Hepatocyte (in vitro differentiated cells): ENCODE data around the gene GHRL.

Source experiments
- EZH2 ChIP-seq: fragments of 200-600 bp; sonication (generic); IDR thresholded peaks from 2 replicates; pipeline ENCODE4 v1.6.1; 2016; ENCODE audit warnings: antibody characterized with exemption, mild to moderate bottlenecking, borderline replicate concordance
- TF ChIP-seq, protein P1 (sequence below): fragments of 200-600 bp; sonication (generic); IDR thresholded peaks from 2 replicates; pipeline ENCODE4 v1.5.1; 2016; ENCODE audit warnings: antibody characterized with exemption, mild to moderate bottlenecking; ENCODE audit not compliant: poor library complexity

DNA sequence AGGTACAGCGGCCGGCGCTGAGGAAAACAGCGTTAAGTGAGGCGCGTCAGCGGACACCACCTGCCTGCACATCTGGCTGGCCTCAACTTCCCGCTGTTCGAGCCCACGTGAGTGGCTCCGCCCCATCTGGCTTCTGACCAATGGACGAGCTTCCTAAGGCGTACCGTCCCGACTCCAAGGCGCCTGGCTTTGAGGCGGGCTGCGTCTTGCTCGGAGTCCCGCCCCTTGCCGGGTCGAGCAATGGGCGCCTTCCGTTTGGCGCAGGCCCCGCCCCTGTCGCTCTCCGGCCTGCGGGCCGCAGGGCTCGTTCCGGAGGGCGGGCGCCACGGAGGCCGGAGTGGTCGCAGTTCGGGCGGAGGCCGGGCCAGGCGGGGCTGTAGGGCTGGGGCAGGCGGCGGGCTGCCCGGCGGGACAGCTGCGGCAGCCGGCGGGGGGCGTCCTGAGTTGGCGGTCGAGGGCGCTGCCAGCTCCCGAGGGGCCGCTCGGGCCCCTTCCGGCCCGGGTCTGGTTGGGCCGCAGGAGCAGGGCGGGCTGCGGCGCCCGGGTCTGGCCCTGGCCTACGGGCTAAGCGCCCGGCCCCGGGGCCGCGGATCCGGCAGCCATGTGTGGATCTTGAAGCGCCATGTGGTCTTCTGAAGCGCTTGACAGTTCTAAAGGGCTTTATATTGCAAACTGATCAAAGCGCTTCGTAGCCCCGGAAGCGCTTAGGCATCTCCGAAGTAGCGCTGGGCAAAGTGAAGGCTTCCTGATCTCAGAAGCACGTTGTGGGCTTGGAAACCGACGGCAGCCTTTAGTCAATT, 44.4 kb downstream of the GHRL start, which contains the start of gene TATDN2:
- TF ChIP-seq EZH2 = no peak
- TF ChIP-seq, protein P1, sequence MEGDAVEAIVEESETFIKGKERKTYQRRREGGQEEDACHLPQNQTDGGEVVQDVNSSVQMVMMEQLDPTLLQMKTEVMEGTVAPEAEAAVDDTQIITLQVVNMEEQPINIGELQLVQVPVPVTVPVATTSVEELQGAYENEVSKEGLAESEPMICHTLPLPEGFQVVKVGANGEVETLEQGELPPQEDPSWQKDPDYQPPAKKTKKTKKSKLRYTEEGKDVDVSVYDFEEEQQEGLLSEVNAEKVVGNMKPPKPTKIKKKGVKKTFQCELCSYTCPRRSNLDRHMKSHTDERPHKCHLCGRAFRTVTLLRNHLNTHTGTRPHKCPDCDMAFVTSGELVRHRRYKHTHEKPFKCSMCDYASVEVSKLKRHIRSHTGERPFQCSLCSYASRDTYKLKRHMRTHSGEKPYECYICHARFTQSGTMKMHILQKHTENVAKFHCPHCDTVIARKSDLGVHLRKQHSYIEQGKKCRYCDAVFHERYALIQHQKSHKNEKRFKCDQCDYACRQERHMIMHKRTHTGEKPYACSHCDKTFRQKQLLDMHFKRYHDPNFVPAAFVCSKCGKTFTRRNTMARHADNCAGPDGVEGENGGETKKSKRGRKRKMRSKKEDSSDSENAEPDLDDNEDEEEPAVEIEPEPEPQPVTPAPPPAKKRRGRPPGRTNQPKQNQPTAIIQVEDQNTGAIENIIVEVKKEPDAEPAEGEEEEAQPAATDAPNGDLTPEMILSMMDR = no peak
